Adipocyte (in vitro differentiated cells): ENCODE results near the gene XYLT2.

Source experiments
- DNase-seq: peaks from one replicate; pipeline ENCODE4 v3.0.0-alpha.2; 2015; ENCODE audit warnings: low read depth
- H3K27me3 ChIP-seq: replicated peaks from 2 replicates; pipeline ENCODE4 v1.7.0; 2013; ENCODE audit warnings: mild to moderate bottlenecking, low read length, moderate library complexity; ENCODE audit not compliant: control insufficient read depth, insufficient read depth
- H3K36me3 ChIP-seq: 2 replicates; pipeline ENCODE4 v1.7.0; 2013; ENCODE audit warnings: low read length, mild to moderate bottlenecking, moderate library complexity; ENCODE audit not compliant: control insufficient read depth, insufficient read depth, severe bottlenecking
- H3K4me1 ChIP-seq: 2 replicates; pipeline ENCODE4 v1.7.0; 2013; ENCODE audit warnings: mild to moderate bottlenecking, low read length, moderate library complexity; ENCODE audit not compliant: control insufficient read depth, insufficient read depth
- H3K4me3 ChIP-seq: 2 replicates; pipeline ENCODE4 v1.7.0; 2013; ENCODE audit warnings: mild to moderate bottlenecking, low read length, moderate library complexity
- H3K9ac ChIP-seq: 2 replicates; pipeline ENCODE4 v1.7.0; 2013; ENCODE audit warnings: mild to moderate bottlenecking, low read length, moderate library complexity
- H3K9me3 ChIP-seq: 2 replicates; pipeline ENCODE4 v1.7.0; 2013; ENCODE audit warnings: mild to moderate bottlenecking, low read length, moderate library complexity; ENCODE audit not compliant: control insufficient read depth

XYLT2 gene

GRCh38 chr17:50352693-50353599, 7.0 kb downstream of the XYLT2 start:
- peaks cover 5% of the 10 kb centered on the region for H3K4me1 ChIP-seq
- no peak for DNase-seq
- no peaks in the 10 kb centered on the region for H3K9me3 ChIP-seq
- peaks cover 36% of the 10 kb centered on the region for H3K36me3 ChIP-seq
- H3K9ac ChIP-seq, result no peak overlapping the region
- H3K4me3 ChIP-seq, result no peak overlapping the region
- H3K27me3 ChIP-seq, result no peaks in the 10 kb centered on the region

DNA sequence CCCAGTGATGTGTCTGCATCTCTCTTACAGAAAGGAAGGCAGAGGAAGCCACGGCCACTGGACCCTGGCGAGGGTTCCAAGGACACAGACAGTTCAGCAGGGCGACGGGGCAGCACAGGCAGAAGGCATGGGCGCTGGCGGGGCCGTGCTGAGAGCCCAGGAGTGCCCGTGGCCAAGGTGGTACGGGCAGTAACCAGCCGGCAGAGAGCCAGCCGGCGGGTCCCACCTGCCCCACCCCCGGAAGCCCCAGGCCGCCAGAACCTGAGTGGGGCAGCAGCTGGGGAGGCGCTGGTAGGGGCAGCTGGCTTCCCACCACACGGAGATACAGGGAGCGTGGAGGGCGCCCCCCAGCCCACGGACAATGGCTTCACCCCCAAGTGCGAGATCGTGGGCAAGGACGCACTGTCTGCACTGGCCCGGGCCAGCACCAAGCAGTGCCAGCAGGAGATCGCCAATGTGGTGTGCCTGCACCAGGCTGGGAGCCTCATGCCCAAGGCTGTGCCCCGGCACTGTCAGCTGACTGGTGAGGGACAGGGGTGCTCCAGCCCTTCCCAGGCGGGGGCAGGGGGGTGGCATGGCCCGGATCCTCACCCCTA, 7.8 kb downstream of the XYLT2 start:
- no peak overlapping the region for H3K4me3 ChIP-seq
- no peaks in the 10 kb centered on the region for H3K4me1 ChIP-seq
- no peak for DNase-seq
- no peak overlapping the region for H3K9ac ChIP-seq
- H3K9me3 ChIP-seq, result no peaks in the 10 kb centered on the region
- peaks cover 44% of the 10 kb centered on the region for H3K36me3 ChIP-seq
- no peaks in the 10 kb centered on the region for H3K27me3 ChIP-seq

GRCh38 chr17:50354198-50354597, 8.3 kb downstream of the XYLT2 start:
- H3K36me3 ChIP-seq, result peaks cover 46% of the 10 kb centered on the region
- H3K4me1 ChIP-seq, result no peaks in the 10 kb centered on the region
- no peak overlapping the region for H3K4me3 ChIP-seq
- no peak overlapping the region for H3K9ac ChIP-seq
- H3K27me3 ChIP-seq, result no peaks in the 10 kb centered on the region
- DNase-seq, result no peak
- H3K9me3 ChIP-seq, result no peaks in the 10 kb centered on the region

GRCh38 chr17:50354776-50355175, 8.8 kb downstream of the XYLT2 start:
- Histone ChIP-seq H3K4me1 (no peaks in the 10 kb centered on the region), H3K36me3 (peaks cover 46% of the 10 kb centered on the region), H3K27me3 (no peaks in the 10 kb centered on the region), H3K4me3 (no peak overlapping the region), H3K9me3 (no peaks in the 10 kb centered on the region), H3K9ac (no peak overlapping the region)
- DNase-seq, result no peak

DNA sequence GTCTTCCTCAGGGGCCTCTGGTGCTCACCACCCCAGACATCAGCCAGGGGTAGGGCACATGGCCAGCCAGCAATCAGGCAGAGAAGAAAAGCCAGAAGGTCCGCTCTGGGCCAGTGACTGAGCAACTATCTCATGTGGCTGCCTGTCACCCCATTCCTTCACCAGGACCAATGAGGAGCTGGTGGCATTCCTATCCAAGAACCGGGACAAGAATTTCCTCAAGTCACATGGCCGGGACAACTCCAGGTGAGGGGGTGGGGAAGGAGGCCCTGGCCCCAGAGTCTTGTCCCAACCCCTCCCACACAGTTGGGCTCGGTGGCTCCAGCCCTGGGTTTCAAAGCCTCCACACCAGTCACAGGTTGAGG, 9.4 kb downstream of the XYLT2 start:
- Histone ChIP-seq H3K4me1 (no peaks in the 10 kb centered on the region), H3K4me3 (no peak overlapping the region), H3K9ac (no peak overlapping the region), H3K27me3 (no peaks in the 10 kb centered on the region), H3K36me3 (peaks cover 46% of the 10 kb centered on the region), H3K9me3 (no peaks in the 10 kb centered on the region)
- DNase-seq, result no peak

DNA sequence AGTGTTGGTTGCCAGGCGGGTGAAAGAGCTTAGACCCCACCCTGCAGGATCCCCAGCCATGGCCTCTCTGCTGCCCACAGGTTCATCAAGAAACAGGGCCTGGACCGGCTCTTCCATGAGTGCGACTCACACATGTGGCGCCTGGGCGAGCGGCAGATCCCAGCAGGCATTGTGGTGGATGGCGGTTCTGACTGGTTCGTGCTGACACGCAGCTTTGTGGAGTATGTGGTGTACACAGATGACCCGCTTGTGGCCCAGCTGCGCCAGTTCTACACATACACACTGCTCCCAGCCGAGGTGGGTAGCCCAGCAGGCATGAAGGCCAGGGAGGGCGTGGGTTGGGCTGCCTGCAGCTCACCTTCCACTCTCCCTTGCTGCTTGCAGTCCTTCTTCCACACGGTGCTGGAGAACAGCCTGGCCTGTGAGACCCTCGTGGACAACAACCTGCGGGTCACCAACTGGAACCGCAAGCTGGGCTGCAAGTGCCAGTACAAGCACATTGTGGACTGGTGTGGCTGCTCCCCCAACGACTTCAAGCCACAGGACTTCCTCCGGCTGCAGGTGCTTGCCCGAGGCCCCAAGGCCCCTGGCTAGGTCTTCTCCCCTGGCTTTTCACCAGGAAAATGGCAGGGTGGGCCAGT, 9.9 kb downstream of the XYLT2 start:
- DNase-seq, result no peak
- Histone ChIP-seq H3K4me1 (no peaks in the 10 kb centered on the region), H3K27me3 (no peaks in the 10 kb centered on the region), H3K4me3 (no peak overlapping the region), H3K36me3 (peaks cover 46% of the 10 kb centered on the region), H3K9ac (no peak overlapping the region), H3K9me3 (no peaks in the 10 kb centered on the region)

DNA sequence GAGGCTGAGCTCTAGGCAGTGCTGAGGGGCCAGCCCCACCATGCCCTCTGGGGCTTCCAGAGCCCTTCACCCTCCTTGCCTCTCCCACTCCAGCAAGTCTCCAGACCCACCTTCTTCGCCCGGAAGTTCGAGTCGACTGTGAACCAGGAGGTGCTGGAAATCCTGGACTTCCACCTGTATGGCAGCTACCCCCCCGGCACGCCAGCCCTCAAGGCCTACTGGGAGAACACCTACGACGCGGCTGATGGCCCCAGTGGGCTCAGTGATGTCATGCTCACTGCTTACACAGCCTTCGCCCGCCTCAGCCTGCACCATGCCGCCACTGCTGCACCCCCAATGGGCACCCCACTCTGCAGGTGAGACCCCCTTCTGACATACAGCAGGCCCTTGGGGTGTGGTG, 10.5 kb downstream of the XYLT2 start:
- Histone ChIP-seq H3K4me1 (peaks cover under 1% of the 10 kb centered on the region), H3K36me3 (peaks cover 46% of the 10 kb centered on the region), H3K9me3 (no peaks in the 10 kb centered on the region), H3K9ac (no peak overlapping the region), H3K27me3 (no peaks in the 10 kb centered on the region), H3K4me3 (no peak overlapping the region)
- no peak for DNase-seq

DNA sequence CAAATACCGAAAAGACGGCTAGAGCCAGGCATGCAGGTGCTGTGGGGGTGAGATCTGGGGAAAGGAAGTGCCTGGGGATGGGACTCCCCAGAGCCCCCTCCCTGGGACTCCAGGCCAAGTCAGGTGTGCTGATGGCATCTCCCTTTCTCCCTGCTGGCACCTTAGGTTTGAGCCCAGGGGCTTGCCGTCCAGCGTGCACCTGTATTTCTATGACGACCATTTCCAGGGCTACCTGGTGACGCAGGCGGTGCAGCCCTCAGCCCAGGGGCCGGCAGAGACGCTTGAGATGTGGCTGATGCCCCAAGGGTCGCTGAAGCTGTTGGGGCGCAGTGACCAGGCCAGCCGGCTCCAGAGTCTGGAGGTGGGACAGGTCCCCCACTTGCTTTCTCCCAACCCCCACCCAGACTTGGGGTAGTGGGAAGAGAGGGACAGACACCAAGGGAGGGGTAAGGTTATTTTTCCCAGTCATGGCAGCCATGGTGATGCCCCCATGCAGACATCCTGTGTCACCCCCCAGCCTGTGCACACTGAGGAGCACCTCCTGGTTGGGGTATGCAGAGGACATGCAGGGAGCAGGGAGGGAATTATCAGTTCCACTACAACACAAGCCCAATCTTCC, 11.1 kb downstream of the XYLT2 start:
- H3K36me3 ChIP-seq, result peaks cover 46% of the 10 kb centered on the region
- no peak overlapping the region for H3K9ac ChIP-seq
- H3K4me3 ChIP-seq, result no peak overlapping the region
- DNase-seq, result no peak
- peaks cover 6% of the 10 kb centered on the region for H3K4me1 ChIP-seq
- no peaks in the 10 kb centered on the region for H3K9me3 ChIP-seq
- no peaks in the 10 kb centered on the region for H3K27me3 ChIP-seq

DNA sequence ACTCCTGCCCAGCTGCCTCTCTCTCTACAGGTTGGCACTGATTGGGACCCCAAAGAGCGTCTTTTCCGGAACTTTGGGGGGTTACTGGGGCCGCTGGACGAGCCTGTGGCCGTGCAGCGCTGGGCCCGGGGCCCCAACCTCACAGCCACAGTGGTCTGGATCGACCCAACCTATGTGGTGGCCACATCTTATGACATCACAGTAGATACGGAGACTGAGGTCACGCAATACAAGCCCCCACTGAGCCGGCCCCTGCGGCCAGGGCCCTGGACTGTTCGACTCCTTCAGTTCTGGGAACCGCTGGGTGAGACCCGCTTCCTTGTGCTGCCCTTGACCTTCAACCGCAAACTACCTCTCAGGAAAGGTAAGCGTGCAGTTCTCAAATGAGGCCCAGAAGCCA, 12.3 kb downstream of the XYLT2 start:
- no peaks in the 10 kb centered on the region for H3K9me3 ChIP-seq
- no peak for DNase-seq

DNA sequence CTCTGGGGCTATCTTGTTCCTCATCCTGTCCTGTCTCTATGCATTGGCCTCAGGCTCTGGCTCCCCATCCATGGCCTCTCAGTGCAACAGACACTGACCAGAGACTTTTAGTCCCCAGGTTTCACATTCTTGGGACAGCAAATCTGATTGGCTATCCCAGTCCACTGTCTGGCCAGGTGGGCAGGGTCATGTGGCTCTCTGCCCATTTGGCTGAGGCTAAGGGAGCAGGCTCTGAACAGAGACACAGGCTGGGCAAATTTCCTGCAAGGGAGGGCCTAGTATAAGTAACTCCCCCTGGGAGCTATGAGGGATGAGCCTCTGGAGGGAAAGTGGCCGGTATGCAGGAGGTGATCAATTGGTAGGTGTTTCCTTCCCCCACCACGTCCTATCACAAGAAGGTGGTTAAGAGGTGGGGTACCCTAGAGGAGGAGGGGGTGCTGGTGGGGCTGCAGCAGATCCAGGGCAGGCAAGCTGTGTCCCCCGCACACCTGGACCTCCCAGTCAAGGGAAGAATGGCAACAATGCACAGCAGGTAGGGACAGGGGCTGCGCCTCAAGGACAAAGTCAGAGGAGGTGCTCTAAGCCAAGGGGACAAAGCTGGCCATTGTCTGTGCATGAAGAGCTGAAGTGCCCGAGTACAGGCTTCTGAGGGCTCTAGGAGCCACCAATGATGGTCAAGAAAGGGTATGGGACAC, 13.2 kb downstream of the XYLT2 start:
- Histone ChIP-seq H3K9me3 (no peaks in the 10 kb centered on the region), H3K27me3 (no peaks in the 10 kb centered on the region), H3K4me1 (peaks cover 13% of the 10 kb centered on the region), H3K36me3 (peaks cover 46% of the 10 kb centered on the region), H3K4me3 (no peak overlapping the region), H3K9ac (no peak overlapping the region)
- no peak for DNase-seq

More for the DNA sequence above, 12.3 kb downstream of the XYLT2 start:
- no peaks in the 10 kb centered on the region for H3K27me3 ChIP-seq
- H3K36me3 ChIP-seq, result peaks cover 46% of the 10 kb centered on the region
- peaks cover 13% of the 10 kb centered on the region for H3K4me1 ChIP-seq
- H3K4me3 ChIP-seq, result no peak overlapping the region
- H3K9ac ChIP-seq, result no peak overlapping the region
